ENCODE data around the gene PROCR.
"Not testable (repeated sequence)": the region's sequence is repeated elsewhere in the genome, so short reads cannot be mapped to it uniquely, and the experiment has no call there.

PROCR gene

DNA sequence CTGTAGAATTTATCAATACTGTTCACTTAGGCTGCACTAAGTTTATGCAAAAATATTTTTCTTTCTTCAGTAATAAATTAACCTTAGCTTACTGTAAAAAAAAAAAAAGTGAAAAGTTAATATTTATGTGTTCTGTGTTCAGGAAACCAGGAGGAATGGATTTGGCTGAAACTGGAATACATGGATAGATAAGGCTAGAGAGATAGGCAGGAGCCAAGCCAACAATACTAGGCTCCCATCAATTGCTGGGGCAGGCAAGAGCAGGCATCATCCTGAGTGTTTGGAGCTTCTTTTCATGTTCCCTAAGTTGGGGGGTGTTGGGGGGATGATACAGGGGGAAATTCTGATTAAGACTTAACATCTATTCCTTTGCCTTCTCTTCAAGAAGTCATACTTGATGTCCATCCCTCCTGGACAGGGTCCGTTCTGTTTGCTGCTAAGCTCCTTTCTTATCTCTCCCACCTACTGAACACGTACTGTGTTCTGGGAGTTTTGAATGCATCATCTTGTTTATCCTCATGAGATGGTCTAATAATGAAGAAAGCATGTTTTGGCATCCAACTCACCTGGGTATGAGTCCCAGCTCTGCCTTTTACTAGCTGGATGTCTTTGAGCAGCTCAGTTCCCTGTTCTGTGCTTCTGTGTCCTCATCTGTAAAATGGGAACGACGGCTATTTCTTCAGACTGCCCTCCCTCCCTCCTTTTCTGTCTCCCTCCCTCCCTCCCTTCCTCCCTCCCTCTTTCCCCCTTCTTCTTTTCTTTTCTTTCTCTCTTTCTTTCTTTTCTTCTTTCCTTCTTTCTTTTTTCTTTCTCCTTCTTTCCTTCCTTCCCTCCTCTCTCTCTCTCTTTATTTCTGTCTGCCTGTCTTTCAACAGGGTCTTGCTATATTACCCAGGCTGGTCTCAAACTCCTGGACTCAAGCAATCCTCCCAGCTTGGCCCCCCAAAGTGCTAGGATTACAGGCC, 6.4 kb upstream of the PROCR start:
- DNase-seq = no peak

DNA sequence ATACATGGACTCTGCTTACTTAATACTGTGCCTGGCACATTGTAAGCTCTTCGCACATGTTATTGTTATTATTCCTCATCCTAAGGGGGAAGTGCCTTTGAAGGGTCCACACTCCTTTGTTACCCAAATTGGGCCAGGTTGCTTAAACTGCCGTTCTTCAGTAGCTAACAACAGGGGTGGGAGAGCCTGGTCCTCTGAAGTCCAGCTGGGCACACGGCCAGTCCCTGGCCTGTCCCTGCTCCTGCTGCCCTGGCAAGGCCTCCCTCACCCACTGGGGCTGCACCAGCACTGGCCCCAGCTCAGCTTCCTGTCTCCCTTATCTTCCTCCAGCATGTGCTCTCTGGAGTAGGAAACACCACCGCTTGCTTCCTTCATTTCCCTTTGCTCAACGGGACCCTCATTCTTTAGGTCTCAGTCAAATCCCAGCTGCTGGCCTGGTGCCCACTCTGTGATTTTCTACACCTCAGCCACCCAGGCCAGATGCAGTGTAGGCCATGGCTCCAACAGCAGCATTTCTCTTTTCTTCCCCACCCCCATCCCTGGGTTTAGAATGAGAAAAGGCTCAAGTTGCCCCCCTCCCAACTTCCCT, 5.5 kb upstream of the PROCR start:
- no peak for DNase-seq

DNA sequence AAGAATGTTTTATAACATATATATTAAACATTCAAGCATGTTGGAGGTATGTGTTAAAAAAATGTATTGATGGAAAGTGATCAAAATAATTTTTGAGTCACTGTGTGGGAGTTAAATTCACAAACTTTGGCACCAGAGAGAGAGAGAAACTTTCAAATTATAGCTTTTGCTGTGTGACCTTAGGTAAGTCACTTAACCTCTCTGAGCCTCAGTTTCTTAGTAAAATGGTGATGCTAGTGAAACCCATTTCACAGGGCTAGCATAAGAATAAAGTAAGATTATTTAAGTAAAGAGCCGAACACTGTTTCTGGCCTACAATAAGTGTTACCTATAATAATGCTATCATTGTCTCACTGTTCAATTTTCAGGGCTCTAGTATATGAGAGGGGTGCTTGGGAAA, 4.1 kb upstream of the PROCR start:
- DNase-seq = no peak

DNA sequence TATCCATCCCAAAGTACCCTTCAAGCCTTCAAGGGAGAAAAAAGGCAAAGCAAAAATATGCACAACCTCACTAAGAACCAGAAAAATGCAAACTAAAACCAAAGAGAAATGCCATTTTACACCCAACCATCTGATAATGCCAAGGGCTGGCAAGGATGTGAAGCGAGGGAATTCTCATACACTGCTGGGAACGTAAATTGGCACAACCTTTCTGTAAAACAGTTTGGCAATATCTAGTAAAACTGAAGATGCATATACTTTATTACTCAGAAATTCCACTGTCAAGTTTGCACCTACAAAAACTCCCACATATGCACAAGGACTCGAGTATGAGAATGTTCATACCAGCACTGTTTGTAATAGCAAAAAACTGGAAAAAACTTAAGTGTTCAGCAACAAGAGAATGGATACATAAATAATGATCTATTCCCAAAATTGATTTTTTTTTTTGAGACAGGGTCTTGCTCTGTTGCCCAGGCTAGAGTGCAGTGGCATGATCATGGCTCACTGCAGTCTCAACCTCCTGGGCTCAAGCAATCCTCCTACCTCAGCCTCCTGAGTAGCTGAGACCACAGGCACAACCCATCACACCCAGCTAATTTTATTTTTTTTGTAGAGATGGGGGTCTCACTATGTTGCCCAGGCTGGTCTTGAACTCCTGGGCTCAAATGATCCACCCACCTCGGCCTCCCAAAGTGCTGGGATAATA, 3.0 kb upstream of the PROCR start:
- DNase-seq = not testable (repeated sequence)

DNA sequence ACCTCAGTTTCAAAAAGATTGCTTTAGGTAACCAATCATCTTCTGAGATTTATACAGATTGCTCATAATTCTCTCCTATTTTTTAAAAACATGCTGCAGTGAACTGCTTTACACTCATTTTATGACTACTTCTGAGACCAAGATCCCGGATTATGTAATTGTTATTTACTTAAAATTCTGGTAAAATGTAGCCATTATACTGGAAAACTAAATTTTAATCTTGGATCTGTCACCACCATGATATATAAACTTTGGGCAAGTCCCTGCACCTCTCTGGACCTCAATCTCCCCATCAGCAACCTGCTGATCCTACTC, 477 bp upstream of the PROCR start:
- DNase-seq = no peak

DNA sequence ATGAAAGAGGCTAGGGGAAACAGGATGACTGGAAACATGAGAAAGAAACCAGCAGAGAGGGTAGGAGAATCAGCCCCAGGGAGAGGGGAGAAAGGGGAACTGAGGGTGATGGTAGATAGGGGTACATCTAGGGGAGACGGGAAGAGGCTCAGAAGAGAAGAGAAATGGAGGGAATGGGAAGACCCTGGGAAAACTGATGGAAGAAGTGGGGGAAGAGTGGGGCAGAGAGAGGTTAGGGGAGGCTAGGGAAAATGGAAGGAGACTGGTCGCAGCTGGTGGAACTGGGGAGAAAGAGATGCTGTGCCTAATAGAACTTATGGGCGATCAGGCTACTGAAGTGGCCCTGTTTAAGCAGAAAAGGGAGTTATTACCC, 548 bp downstream of the PROCR start:
- DNase-seq = no peak

DNA sequence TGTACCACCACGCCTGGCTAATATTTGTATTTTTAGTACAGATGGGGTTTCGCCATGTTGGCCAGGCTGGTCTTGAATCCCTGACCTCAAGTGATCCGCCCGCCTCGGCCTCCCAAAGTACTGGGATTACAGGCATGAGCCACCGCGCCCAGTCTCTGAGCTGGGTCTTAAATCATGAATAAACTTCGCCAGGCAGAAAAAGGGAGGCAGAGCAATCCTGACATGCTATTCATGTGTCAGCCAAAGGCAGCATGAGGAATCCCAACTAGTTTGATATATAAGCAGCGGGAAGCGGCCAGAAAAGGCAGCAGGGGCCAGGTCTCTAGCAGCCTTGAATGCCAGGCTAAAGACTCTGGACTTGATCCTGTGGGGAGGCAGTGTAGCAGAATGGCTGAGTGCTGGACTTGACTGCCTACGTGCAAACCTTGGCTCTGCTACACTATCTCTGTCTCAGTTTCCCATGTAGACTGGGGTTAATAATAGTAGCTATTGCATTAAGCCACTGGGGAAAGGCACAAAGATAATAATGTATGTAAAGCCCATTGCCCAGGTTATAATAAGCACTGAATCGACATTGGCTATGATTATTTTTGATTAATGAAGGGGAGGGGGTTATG, 1.8 kb downstream of the PROCR start:
- DNase-seq = no peak

DNA sequence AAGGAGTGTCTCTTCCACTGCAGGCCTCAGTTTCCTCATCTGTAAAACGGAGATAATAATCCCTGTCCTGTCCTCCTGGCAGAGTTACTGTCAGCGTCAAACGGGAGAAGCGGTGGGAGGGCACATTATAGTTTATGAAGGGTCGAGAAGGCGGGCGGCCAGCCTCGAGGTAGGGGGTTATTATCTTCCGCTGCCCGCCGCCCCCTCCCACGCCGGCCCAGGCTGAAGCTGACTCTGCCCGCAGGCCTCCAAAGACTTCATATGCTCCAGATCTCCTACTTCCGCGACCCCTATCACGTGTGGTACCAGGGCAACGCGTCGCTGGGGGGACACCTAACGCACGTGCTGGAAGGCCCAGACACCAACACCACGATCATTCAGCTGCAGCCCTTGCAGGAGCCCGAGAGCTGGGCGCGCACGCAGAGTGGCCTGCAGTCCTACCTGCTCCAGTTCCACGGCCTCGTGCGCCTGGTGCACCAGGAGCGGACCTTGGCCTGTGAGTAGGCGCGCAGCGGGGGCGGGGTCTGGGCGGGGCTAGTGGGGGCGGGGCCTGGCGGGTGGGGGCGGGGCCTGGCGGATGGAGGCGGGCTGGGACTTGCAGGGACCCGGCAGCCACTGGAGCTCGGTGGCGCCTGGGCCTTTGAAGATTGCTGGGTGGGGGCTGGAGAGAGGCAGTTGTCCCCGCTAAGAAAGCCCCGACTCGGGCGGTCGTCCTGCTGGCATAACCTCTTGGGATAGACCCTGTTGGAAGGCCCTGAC, 2.8 kb downstream of the PROCR start:
- DNase-seq = no peak

DNA sequence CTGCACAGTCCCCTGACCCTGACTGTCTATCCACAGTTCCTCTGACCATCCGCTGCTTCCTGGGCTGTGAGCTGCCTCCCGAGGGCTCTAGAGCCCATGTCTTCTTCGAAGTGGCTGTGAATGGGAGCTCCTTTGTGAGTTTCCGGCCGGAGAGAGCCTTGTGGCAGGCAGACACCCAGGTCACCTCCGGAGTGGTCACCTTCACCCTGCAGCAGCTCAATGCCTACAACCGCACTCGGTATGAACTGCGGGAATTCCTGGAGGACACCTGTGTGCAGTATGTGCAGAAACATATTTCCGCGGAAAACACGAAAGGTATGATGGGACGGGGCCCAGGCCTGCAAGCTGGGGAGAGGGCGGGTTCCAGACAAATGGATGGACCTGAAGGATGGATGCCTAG, 4.3 kb downstream of the PROCR start:
- no peak for DNase-seq

DNA sequence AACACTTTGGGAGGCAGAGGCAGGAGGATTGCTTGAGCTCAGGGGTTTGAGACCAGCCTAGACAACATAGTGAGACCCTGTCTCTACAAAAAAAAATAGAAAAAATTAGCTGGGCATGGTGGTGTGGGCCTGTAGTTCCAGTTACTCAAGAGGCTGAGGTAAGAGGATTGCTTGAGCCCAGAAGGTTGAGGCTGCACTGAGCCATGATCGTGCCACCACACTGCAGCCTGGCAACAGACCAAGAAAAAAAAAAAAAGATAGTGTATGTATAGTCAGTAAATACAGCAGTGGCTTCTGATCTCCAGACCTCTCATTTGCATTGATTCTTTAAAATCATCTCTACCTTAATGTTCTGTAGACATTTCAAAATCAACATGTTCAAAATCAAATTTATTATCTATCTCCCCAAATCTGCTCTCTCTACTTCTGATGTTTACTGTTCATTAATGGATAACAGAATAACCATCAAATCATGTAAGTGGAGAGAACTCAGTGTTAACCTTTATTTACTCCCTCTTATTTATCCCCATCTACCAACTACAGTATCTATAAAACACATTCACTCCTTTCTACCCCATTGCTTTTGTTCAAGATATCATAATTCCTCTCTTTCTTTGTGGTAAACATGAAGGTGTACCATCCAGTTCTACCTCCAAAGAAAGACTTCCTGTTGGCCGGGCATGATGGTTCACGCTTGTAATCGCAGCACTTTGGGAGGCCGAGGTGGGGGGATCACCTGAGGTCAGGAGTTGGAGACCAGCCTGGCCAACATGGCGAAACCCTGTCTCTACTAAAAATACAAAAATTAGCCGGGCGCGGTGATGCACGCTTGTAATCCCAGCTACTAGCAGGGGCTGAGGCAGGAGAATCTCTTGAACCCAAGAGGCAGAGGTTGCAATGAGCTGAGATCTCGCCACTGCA, 7.7 kb downstream of the PROCR start:
- no peak for DNase-seq

DNA sequence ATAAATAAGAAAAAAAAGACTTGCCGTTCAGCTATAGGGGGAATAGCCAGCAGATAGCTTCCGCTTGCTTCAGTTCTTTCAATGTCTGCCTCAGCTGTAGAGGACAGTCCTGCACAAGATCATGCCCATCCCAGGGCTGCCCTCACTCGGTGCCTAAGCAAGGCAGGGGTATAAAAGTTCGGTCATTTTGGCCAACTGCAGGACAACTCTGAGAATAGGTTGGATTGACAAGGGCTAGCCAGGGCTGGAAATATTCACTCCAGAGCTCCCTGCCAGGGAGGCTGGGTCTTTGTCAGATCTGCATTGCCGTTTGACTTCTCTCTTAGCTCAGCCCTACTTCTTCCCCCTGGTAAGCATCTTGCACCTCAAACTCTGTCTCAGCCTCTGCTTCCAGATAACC, 8.4 kb downstream of the PROCR start:
- no peak for DNase-seq

DNA sequence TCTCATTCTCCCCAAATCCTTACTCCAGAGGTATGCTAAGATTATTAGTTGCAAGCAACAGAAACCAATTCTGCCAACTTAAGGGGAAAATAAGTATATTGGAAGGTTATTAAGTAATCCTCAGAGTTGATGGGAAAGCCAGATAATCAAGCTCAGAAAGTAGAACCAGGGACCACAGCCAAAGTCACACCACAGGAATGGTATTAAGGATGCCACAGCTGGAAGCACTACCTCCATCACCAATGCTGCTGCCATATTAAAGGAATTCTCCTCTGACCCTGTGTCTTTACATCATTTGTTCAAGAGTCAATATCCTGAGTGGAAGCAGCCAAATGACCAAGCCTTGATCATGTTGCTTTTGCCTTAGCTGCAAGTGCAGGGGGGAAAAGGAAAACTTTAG, 9.9 kb downstream of the PROCR start:
- DNase-seq = no peak

DNA sequence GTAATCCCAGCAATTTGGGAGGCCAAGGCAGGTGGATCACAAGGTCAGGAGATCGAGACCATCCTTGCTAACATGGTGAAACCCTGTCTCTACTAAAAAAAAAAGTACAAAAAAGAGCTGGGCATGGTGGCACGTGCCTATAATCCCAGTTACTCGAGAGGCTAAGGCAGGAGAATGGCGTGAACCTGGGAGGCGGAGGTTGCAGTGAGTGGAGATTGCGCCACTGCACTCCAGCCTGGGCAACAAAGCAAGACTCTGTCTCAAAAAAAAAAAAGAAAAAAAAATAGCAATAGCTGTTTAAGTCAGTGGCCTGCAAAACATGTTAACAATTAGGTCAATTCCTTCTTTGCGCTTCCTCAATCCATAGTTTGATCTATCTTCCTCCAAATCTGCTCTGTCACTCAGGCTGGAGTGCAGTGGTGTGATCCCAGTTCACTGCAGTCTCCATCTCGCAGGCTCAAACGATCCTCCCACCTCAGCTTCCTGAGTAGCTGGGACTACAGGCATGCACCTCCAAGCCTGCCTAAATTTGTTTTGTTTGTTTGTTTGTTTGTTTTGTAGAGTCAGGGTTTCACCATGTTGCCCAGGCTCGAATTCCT, 14.9 kb downstream of the PROCR start:
- DNase-seq = not testable (repeated sequence)

DNA sequence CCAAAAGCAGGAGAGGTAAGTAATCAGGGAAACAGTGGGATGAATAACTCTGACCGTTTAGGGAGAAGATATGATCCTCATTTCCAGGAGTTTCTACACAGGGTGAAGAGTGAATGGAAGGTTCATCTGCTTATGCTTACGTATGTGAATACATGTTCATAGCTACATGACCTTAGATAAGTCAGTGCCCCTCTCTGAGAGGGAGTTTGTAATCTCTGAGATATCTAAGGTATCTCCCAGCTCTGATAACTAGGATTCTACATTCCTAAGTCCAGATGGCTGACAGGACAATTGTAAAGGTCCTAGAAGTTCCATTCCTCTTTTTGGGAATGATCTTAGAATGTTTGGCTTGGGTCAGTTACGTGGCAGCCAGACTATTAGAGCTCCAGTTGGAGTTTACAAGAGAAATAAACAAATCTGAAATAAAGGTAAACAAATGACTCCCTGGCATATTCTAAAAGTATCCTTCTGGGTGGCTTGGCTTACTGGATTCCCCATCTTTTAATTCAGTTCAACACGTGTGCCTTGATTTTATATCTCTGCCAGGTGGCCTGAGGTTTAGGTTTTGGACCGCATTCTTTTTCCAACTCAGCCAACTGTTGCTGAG, 15.8 kb downstream of the PROCR start:
- no peak for DNase-seq

DNA sequence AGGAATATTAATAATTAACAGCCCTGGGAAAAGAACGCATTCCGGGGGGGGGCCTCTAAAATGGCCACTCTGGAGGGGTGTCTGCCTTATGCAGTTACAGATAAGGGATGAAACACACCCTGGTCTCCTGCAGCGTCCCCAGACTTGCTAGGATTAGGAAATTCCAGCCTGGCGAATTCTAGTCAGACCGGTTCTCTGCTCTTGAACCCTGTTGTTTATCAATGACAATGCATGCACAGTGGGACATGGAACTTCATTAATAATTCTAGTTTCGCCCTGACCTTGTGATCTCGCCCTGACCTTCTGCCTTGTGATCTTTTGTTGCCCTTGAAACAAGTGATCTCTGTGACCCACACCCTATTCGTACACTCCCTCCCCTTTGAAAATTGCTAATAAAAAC, 17.4 kb downstream of the PROCR start:
- not testable (repeated sequence) for DNase-seq

DNA sequence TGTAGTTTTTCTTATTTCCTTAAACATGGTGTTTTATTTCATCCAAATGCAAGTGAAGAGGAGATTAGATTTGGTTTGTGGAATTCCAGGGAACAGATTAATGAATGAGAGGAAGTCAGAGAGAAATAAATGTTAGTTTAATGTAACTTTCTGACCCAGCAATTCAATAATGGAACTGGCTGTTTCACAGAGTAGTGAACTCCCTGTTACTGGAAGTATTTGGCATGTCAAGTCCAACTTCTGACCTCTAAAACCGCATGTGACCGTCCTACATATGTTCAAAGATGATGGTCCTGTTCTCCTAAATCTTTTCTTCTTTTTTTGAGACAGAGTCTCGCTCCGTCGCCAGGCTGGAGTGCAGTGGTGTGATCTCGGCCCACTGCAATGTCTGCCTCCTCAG, 18.7 kb downstream of the PROCR start:
- no peak for DNase-seq

DNA sequence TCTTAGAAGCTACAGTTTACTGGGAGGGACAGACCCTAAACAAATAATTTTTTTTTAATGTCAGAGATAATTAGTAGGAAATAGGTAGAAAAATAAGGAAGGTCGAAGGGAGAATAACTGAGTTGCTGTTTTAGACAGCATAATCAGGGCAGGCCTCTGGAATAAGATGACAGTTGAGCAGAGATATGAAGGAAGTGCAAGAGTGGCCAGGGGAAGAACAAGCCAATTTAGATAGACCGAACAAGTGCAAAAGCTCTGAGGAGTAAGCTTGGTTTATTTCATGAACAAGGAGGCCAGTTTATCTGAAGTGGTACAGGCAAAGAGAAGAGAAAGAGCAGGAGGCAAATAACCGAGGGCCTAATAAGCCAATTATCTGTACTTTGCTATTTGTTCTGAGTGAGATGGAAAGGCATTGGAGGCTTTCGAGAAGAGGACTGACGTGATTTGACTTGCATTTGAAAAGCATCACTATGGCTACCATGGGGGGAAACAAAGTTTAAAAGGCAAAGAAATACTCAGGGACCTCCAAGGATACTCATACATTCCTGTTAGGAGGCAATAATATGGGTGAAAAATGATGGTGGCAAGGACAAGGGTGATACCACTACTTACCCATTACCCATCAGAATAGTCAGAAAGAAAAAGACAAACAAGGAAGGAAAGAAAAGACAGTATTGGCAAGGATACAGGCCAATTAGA, 19.7 kb downstream of the PROCR start:
- DNase-seq = no peak

DNA sequence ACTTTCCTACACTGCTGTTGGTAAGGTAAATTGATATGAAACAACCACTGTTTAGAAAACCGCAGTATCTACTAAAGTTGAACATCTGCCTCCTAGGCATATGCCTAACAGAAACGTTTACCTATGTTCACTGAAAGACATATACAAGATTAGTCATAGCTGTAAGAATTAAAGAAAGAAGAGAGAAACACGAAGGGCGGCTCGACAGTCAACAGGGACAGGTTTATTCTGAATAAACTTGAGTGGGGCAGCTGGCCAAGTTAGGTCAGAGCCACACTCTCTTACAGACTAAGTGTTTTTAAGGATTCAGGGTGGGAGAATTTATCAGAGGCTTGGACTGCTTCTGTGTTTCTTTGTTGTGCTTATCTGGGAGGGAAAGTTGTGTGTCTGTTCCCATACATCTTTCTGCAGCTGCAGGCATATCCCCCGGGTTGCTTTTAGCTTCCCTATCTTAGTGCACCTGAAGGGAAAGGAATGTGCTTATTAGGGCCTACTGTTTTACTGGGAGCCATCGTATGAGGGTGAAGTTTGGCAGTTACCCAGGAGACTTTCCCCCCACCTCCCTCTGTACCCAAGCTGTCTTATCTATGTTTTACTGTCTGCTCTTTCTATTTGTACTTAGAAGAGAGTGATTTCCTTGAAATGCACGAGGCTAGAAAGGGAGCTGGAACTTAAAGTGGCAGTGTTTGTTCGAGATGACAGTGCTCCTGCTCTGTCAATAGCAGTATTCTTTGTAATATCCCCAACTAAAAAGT, 20.4 kb downstream of the PROCR start:
- no peak for DNase-seq

DNA sequence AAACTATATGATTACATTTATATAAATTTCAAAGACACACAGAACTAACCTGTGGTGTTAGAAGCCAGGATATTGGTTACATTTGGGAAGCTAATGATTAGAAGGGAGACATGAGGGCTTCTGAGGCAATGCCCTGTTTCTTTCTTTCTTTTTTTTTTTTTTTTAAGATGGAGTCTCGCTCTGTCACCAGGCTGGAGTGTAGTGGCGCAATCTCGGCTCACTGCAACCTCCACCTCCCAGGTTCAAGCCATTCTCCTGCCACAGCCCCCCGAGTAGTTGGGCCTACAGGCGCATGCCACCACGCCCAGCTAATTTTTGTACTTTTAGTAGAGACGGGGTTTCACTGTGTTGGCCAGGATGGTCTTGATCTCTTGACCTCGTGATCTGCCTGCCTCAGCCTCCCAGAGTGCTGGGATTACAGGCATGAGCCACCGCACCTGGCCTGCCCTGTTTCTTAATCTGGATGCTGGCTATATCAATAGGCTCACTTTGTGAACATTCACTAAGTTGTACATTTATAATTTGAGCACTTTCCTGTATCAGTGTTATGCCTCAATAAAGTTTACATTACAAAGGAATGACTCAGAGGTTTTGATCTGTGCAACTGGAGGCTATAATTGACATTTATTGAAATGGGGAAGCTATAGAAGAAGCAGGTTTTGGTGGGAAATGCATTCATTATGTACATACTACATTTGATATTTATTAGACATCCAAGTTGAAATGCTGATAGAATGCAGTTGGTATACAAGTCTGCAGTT, 21.3 kb downstream of the PROCR start:
- not testable (repeated sequence) for DNase-seq

Data from stimulated activated CD4-positive, alpha-beta T cell treated with anti-CD3 and anti-CD28 coated beads, Interleukin-4, amount 100 ng/mL, for 4 hours (primary cell).